ENCODE results near the gene ATM.

Gene ATM

GRCh38 chr11:108333403-108333899 lies 110.6 kb downstream of the ATM start:
- no peaks in the 10 kb centered on the region for H3K9me3 ChIP-seq (ENCODE audit: insufficient read depth, low read length)
- no peaks in the 10 kb centered on the region for H4K20me1 ChIP-seq (ENCODE audit: insufficient read depth, low read length)
- H3K4me2 ChIP-seq (ENCODE audit: low read length), result no peak overlapping the region
- no peak overlapping the region for H3K9ac ChIP-seq (ENCODE audit: low read length)
- no peaks in the 10 kb centered on the region for H3K79me2 ChIP-seq (ENCODE audit: low read length)
- no peaks in the 10 kb centered on the region for H3K4me1 ChIP-seq (ENCODE audit: low read length)
- no peaks in the 10 kb centered on the region for H3K27me3 ChIP-seq (ENCODE audit: low read depth, low read length)
- H2AFZ ChIP-seq (ENCODE audit: low read depth, low read length), result no peak overlapping the region
- no peak overlapping the region for H3K27ac ChIP-seq (ENCODE audit: low read length)
- H3K36me3 ChIP-seq (replicated peaks; ENCODE audit: low read depth, low read length), result peaks cover 28% of the 10 kb centered on the region
- no peak overlapping the region for H3K4me3 ChIP-seq (ENCODE audit: low read length)
- TF ChIP-seq EZH2phosphoT487 (IDR thresholded peaks at IDR 0.05; ENCODE audit: low read depth) (no peak), CTCF (IDR thresholded peaks at IDR 0.05; ENCODE audit: low read depth, low read length) (no peak)

GRCh38 chr11:108338750-108339149 lies 115.9 kb downstream of the ATM start:
- no peaks in the 10 kb centered on the region for H3K79me2 ChIP-seq (ENCODE audit: low read length)
- TF ChIP-seq EZH2phosphoT487 (IDR thresholded peaks at IDR 0.05; ENCODE audit: low read depth), result no peak
- no peak for TF ChIP-seq CTCF (IDR thresholded peaks at IDR 0.05; ENCODE audit: low read depth, low read length)
- no peaks in the 10 kb centered on the region for H4K20me1 ChIP-seq (ENCODE audit: insufficient read depth, low read length)
- H3K4me2 ChIP-seq (ENCODE audit: low read length), result no peak overlapping the region
- no peaks in the 10 kb centered on the region for H3K27me3 ChIP-seq (ENCODE audit: low read depth, low read length)
- H2AFZ ChIP-seq (ENCODE audit: low read depth, low read length), result no peak overlapping the region
- no peak overlapping the region for H3K9ac ChIP-seq (ENCODE audit: low read length)
- H3K27ac ChIP-seq (ENCODE audit: low read length), result no peak overlapping the region
- H3K36me3 ChIP-seq (replicated peaks; ENCODE audit: low read depth, low read length), result peaks cover 18% of the 10 kb centered on the region
- H3K4me3 ChIP-seq (ENCODE audit: low read length), result no peak overlapping the region
- H3K9me3 ChIP-seq (ENCODE audit: insufficient read depth, low read length), result no peaks in the 10 kb centered on the region
- no peaks in the 10 kb centered on the region for H3K4me1 ChIP-seq (ENCODE audit: low read length)

- TF ChIP-seq EZH2phosphoT487 (IDR thresholded peaks at IDR 0.05; ENCODE audit: low read depth) (no peak), CTCF (IDR thresholded peaks at IDR 0.05; ENCODE audit: low read depth, low read length) (no peak)
- no peaks in the 10 kb centered on the region for H3K9me3 ChIP-seq (ENCODE audit: insufficient read depth, low read length)
- no peak overlapping the region for H2AFZ ChIP-seq (ENCODE audit: low read depth, low read length)
- peaks cover 11% of the 10 kb centered on the region for H3K36me3 ChIP-seq (replicated peaks; ENCODE audit: low read depth, low read length)
- no peaks in the 10 kb centered on the region for H3K4me1 ChIP-seq (ENCODE audit: low read length)
- no peak overlapping the region for H3K4me2 ChIP-seq (ENCODE audit: low read length)
- no peaks in the 10 kb centered on the region for H3K27me3 ChIP-seq (ENCODE audit: low read depth, low read length)
- H3K9ac ChIP-seq (ENCODE audit: low read length), result no peak overlapping the region
- H4K20me1 ChIP-seq (ENCODE audit: insufficient read depth, low read length), result no peaks in the 10 kb centered on the region
- H3K4me3 ChIP-seq (ENCODE audit: low read length), result no peak overlapping the region
- no peak overlapping the region for H3K27ac ChIP-seq (ENCODE audit: low read length)
- no peaks in the 10 kb centered on the region for H3K79me2 ChIP-seq (ENCODE audit: low read length)
Measured at GRCh38 chr11:108340973-108341372, 118.1 kb downstream of the ATM start.

- no peak overlapping the region for H3K27ac ChIP-seq (ENCODE audit: low read length)
Measured at GRCh38 chr11:108341654-108342053, 118.8 kb downstream of the ATM start.

More at GRCh38 chr11:108341654-108342053, 118.8 kb downstream of the ATM start:
- no peaks in the 10 kb centered on the region for H3K79me2 ChIP-seq (ENCODE audit: low read length)
- H3K9ac ChIP-seq (ENCODE audit: low read length), result no peak overlapping the region
- no peak overlapping the region for H3K4me3 ChIP-seq (ENCODE audit: low read length)
- TF ChIP-seq CTCF (IDR thresholded peaks at IDR 0.05; ENCODE audit: low read depth, low read length), result no peak
- TF ChIP-seq EZH2phosphoT487 (IDR thresholded peaks at IDR 0.05; ENCODE audit: low read depth), result no peak
- no peaks in the 10 kb centered on the region for H3K4me1 ChIP-seq (ENCODE audit: low read length)
- H3K27me3 ChIP-seq (ENCODE audit: low read depth, low read length), result no peaks in the 10 kb centered on the region
- H3K4me2 ChIP-seq (ENCODE audit: low read length), result no peak overlapping the region
- H3K9me3 ChIP-seq (ENCODE audit: insufficient read depth, low read length), result no peaks in the 10 kb centered on the region
- no peak overlapping the region for H2AFZ ChIP-seq (ENCODE audit: low read depth, low read length)
- H4K20me1 ChIP-seq (ENCODE audit: insufficient read depth, low read length), result no peaks in the 10 kb centered on the region
- peaks cover 11% of the 10 kb centered on the region for H3K36me3 ChIP-seq (replicated peaks; ENCODE audit: low read depth, low read length)

Data from OCI-LY3 (cell line).